Stimulated activated CD4-positive, alpha-beta T cell treated with anti-CD3 and anti-CD28 coated beads, Interleukin-4, amount 100 ng/mL, for 24 hours (primary cell): ENCODE measurements around the gene MKLN1.

Source experiments
- DNase-seq: peaks from one replicate; pipeline ENCODE4 v3.0.0-alpha.2; 2020

Gene MKLN1

DNA sequence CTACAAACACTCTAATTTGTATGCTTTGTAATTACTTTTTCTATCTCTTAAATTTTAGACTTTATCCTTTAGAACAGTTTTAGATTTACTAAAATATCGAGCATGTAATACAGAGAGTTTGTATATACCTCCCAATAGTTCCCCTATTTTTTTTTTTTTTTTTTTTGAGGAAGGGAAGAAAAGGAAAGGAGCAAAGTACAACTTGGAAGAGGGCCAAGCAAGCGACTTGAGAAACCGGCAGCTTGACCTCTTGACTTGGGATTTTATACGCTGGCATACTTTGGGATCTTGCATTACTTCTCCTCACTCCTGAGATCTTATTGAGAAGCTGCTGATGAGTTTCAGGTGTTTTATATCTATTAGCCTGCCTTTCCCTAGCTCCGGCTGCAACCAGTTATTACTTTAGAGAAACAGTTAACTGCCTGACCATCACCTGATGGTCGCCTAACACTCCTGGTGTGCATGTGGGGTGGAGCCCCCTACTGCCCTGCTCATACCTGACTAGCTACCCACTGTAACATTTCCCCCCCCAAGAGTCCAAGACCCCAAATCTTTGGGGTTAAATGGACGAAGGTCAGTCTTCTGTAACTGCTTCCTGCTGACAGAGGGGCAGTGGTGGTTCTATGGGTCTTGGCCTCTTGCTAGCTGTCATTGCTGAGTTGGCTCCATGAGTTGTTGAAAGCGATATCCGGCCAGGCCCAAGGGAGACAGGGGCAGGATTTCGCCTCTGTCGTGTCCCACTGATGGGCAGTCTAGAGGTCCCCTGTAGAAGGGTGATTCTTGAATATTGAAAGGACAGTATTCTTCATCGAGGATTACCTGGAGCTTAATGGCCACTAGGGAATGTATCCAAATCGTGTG lies 28.5 kb downstream of the MKLN1 start:
- DNase-seq, result no peak

DNA sequence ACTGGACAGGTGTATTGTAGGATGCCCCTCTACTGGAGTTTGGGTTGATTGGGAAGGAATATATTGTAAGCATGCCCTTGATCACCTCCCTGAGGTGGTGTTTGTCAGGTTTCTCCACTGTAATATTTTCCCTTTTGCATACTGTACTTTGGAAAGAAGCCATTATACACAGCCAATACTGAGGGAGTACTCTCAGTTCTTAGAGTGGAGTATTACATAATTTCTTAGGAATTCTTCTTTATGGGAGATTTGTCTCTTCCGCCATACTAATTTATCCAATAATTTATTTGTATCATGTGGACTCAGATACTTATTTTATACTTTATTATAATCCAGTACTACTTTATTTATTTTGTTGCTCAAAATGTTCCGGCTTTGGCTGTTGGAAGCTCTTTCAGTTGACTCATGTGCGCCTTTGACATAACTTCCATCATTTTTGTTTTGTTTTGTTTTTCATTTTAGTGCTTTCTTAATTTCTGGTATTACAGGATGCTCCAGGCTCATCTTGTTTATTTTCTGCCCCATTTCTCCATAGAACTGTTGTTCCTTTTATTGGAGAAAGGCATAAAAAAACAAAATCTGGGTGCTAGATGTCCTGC lies 29.7 kb downstream of the MKLN1 start:
- DNase-seq, result no peak

DNA sequence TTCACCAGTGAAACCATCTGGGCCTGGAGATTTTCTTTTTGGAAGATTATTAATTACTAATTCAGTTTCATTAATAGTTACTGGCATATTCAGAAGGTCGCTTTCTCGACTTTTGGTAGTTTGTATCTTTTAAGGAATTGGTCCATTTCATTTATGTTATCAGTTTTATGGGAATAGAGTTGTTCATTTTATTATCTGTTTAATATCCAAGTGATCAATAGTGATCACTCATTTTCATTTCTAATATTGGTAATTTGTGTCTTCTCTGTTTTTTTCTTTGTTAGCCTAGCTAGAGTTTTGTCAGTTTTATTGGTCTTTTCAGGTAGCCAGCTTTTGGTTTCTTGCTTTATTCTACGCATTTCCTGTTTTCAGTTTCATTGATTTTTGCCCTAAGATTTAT lies 31.0 kb downstream of the MKLN1 start:
- no peak for DNase-seq

DNA sequence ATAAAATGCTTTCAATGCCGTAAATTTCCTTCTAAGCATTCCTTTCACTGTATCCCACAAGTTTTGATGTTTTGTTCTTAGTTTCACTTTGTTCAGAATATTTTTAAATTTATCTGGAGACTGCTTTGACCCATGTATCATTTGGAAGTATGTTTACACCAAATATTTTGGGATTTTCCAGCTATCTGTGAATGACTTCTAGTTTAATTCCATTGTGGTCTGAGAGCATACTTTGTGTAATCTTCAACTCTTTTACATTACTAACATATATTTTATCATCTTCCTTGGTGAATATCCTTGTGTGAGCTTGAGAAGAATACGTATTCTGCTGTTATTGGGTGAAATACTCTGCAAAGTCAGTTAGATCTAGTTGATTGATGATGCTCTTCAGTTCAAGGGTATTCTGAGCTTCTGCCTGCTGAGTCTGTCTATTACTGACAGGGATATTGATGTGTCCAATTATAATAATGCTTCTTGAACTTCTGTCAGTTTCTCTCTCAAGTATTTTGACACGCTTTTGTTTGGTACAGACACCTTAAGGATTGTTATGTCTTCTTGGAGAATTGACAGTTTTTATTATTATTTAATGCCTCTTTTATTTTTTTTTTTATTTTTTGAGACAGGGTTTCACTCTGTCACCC lies 31.6 kb downstream of the MKLN1 start:
- DNase-seq, result no peak

DNA sequence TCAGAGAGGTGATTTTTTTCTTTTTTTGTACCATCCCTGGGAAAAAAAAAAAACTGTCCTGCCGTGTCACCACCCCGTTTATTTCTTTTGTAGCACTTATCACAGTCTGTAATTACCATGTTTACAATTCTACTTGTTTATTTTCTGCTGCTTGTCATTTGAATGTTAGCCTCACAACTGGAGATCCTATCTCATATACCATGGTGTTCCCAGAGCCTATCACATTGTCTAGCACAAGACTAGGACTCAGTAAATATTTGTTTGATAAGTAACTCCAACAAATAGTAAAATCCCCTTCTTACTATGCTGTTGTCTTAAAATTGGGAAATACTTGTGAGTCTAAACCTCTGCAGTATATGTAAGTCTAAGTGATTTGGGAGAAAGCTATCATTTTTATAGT lies 36.0 kb downstream of the MKLN1 start:
- DNase-seq, result no peak

DNA sequence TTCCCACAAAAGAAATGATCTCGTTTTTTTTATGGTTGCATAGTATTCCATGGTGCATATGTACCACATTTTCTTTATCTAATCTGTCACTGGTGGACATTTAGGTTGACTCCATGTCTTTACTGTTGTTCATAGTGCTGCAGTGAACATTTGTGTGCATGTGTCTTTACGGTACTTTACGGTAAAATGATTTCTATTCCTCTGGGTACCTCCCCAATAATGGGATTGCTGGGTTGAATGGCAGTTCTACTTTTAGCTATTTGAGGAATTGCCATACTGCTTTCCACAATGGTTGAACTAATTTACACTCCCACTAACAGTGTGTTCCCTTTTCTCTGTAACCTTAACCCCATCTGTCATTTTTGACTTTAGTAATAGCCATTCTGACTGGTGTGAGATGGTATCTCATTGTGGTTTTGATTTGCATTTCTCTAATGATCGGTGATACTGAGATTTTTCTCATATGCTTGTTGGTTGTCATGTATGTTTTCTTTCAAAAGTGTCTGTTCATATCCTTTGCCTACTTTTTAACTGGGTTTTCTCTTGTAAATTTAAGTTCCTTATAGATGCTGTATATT lies 37.2 kb downstream of the MKLN1 start:
- no peak for DNase-seq

DNA sequence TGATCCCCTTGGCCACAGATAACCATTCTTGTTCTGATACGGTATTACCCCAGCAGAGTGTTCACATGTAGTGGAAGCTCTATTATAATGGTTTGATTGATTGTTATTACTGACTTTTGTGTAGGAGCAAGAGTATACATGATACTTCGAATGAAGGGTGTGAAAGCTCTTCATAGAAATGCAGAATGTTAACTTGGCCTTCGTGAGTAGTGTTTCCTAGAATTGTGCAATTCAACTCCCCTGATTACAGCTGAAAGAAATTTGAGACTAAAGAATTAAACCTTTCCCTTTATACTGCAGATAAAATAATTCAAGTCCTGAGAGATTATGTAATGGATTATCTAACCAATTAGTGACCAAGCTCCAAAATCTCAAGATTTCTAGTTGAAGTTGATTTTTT lies 38.2 kb downstream of the MKLN1 start:
- DNase-seq, result no peak

DNA sequence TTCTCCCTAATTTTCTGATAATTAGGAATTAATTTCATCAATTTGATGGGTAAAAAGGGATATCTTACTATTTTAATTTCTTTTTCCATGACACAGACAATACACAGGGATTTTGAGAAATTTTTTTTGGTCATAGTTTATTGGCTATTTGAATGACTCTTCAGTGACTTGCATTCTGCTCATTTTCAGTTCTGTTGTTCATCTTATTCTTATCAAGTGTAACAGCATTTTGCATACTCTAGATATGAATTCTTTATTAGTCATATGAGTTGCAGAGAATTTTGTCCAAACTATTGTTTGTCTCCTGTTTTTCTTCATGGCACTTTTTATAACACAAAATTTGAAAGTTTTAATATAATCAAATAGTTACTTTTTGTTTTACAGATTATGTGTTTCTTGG lies 41.7 kb downstream of the MKLN1 start:
- DNase-seq, result no peak

DNA sequence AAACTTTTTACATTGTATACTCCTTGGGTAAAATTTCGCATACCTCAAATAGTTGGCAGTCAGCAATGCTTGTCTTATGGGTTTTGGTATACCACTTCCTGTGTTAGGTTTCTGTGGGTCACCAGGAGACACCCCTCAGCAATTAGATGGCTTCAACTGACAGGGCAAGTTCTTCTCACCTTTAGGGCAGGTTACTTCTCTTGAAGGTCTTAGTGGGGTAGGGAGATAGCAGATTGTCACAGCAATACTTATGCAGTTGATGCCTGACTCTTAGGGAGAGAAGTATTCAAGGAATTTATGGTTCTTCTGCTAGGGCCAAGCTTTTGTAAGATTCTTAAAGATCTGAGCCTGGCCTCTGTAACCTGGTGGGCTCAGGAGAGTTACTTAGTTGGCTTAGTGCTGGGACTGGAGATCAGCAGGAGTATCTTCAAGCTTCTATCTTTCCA lies 42.9 kb downstream of the MKLN1 start:
- DNase-seq, result peak; percentile 18

DNA sequence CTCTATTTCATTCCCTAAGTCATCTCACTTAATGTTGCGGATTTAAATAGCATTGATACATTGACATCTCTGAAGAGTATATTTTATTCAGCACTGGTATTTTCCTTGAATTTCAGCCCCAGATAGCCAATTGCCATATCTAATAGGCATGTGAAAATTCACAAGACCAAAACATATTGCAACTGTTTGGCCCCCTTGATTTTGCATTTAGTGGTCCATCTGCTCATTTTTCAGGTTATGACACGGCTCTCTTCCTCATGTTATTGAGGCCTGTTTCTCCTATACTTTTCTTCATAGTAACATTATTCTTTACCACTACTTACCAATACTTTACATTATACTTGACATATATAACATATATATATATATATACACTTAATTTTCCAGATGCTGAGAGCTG lies 43.7 kb downstream of the MKLN1 start:
- no peak for DNase-seq

DNA sequence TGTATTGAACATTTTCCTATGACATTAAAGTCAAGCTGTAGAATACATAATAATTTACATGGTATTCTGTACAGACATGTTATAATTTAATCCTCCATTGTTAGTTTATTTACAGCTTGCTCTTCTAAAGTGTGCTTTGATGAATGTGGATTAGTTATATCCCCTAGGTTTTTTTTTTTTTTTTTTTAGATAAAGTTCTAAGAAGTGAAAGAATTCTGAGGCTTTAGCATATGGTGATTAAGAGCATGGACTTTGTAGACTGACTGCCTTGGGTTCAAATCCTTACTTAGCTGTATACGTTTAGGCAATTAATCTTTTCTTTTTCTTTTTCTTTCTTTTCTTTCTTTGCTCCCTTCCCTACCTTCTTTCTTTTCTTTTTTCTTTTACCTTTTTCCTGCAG lies 44.9 kb downstream of the MKLN1 start:
- no peak for DNase-seq

DNA sequence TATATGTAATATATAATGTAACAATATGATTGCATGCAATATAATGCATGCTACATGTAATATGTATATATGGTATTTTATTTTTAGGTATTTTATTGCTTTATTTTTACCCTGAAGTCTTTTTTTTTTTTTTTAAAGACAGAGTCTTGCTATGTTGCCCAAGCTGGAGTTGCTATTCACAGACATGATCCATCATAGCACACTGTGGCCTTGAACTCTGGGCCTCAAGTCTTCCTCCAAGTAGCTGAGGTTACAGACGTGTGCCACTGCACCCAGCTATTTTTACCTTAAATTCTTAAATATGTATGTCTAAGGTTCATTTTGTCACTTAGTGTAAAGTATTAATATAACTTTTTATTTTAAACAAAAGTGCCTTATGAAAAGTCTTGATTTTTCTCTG lies 47.1 kb downstream of the MKLN1 start:
- DNase-seq, result no peak

DNA sequence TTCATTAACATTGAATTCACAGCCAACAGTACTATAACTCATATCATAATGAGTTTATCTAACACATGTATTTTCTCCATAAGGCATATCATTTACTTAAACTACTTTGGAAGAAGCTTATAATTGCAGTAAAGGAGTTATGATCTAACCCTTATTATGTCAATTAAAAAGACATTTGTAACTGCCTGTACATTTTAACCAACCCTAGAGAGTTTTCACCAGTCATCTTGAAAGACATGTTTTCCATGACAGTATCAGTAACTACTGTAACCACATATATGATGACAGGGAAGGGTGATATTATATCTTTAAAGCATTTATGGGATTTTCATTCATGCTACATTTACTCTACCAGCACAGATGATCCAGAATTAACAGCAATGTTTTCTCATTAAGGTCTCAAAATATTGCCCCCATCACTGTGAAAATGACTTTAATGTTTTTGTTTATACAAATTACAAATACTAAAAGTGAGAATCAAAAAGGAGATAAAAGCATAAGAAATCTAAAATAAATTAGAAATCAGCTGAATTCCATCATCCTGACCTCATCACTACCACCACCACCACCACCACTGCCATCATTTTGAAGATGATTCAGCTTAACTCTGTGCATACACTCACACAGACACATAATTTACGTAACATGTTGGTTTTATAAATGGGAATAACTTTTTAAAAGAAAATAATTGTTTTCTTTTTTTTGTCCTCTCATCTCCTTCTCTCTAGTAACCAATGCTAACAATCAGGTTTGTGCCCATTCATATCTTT lies 53.6 kb downstream of the MKLN1 start:
- DNase-seq, result no peak

DNA sequence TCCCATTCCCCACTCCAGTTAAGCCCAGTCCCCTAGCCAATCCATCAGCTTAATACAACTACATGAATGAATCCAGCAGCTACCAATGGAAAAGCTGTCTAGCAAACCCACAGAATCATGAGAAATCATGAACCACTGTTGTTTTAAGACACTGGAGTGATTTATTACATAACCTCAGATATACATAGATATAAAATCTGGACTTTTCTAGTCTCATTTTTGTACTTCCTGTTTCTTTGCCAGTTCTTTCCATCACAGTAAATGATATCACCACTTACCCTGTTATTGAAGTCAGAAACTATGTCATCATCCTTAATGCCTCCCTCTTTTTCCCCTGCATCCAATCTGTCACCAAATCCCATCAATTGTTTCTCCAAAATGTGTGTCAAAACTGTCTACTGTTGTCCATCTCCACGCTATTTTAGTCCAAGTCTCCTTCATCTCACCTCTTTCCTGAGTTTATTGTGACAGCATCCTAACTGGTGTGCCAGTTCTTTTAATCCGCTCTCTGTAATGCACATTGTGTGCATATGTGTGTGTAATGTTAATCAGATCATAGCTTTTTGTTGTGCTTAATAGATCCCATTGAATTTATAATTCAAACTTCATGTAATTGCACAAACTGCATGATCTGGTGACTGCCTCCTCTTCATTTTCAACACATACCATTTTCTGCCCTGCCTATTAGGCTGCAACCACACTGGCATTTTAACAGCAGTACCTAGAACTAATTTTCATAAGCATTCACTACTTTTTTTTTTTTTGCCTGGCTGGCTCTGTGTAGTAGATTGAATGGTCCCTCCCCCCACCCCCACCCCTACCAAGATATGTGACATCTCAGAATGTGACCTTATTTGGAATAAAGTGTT lies 56.0 kb downstream of the MKLN1 start:
- DNase-seq, result no peak

DNA sequence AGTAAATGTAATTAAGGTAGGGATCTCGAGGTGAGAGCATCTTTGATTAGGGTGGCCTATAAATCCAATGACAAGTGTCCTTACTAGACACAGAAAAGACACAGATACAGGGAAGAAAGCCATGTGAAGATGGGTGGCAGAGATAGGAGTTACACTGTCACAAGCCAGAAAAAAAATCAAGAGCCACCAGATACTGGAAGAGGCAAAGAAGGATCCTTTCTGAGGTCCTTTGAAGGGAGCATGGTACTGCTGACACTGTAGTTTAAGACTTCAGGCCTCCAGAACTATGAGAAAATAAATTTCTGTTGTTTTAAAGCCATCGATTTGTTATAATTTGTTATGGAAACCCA lies 56.6 kb downstream of the MKLN1 start:
- DNase-seq, result no peak

DNA sequence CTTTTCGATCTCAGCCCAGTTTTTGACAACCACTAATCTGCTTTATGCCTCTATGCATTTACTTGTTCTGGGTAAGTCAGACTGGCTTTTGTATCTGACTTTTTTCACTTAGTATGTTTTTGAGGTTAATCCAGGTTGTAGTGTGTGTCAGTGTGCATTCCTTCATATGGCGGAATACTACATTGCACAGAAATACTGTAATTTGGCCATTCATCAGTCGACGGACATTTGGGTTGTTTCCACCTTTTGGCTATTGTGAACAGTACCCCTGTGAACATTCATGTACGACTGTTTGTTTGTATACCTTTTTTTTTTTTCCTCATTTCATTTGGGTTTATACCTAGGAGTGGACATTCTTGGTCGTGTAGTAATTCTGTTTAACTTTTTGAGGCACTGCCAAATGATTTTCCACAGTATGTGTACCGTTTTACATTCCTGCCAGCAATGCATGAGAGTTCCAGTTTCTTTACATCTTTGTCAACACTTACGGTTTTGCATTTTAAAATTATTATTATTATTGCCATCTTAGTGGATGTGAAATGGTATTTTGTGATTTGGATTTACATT lies 57.4 kb downstream of the MKLN1 start:
- DNase-seq, result no peak

DNA sequence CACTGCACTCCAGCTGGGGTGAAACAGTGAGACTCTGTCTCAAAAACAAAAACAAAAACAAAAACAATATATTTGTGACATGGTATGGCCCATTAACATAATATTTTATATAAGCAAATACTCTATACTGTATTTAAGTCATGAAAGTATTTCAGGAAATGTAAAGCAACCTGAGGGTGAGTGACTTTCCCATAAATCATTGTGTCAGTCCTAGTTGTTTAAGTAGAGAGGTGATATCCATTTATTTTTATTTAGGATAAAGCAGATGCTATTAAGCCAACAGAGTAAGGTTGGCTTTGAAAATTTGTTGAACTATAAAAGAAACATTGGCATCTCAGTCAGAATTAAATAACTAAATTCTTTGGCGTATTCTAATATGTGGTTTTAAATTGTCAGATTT lies 60.5 kb downstream of the MKLN1 start:
- DNase-seq, result no peak

DNA sequence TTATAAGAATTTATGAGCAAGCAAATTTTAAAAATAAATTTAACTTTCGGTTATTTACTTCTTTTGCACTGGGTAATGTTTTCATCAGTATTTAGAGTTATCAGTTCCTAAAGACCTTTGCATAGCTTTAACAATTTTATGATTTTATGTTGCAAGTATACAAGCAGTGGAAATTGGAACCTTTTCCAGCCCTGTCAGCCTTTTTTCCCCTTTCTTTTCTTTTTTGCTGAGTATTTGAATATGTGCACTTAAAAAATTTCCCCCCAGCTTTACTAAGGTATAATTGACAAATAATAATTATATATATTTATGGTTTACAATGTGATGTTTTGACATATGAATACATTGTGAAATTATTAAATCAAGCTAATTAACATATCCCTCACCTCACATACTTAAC lies 62.6 kb downstream of the MKLN1 start:
- no peak for DNase-seq

DNA sequence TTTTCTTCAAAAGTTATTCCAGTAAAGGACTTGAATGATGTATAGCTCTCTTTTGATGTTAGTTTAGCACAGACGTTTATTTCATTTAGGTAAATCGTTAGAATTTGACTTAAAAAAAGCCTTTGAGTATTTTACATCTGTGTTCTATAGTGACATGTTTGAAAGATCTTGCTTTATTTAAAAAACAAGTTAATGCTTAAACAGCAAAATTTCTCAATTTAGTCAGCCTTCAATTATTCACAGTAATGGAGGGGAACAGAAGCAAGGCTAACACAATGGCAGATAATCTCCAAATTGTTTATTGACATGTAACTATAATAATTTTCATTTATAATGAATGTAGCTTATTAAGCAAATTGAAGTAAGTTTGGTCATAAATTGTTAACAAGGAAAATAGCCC lies 63.5 kb downstream of the MKLN1 start:
- DNase-seq, result no peak

DNA sequence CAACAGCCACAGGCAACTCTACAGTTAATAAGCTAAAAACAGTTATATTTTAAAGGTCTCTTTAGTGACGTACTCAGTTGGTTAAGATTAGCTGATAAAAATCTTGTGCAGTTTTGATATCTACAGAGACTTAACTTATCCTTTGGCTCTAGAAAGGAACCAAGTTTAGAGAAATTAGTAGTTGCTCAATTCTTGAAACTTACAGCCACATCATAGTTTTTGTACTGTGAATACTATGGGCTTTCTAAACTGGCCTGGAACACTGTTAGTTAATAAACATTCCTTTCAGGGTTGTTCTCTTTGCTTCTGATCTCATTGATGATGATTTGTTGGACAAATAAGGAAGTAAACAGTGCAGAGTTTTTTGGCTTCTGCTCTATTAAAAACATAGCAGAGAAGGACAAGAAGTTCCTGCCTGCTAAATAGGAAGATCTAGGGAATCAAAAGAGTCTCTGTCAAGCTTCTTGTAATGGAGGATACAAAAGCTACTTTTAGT lies 73.1 kb downstream of the MKLN1 start:
- no peak for DNase-seq

DNA sequence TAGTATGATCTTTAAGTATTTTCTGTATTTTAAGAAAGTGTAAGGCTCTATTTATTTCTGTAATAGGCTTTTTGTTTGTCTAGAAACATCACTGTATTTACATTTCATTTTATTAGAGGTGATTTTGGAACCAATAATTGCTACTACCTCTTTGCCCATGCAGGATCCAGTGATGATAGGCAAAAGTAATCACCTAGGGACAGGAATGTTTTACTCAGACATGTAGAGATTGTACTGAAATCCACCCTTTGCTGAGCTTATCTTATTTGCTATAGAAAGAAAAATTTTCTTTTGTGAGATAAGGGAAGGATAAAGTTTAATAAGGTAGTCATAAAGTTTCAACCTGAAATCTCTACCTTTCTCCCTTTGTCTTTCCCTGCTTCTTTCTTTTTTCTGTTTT lies 73.5 kb downstream of the MKLN1 start:
- no peak for DNase-seq

DNA sequence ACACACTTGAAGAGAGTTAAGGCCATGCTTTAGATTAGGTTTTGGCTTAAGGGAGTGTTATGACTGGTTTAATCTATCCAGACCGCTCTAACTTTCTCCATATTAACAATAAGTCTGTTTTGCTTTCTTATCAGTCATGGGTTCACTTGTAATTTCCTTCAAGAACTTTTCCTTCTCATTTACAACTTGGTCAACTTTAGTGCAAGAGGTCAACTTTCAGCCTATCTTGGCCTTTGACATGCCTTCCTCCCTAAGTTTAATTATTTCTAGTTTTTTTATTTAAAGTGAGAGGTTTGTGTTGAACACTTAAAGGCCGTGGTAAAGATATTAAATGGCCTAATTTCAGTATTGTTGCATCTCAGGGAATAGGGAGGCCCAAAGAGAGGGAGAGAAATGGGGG lies 75.6 kb downstream of the MKLN1 start:
- DNase-seq, result no peak
